GM12892 (cell line): ENCODE measurements around the gene HPS1.

ENCODE experiments used
- DNase-seq: peaks from one replicate; pipeline ENCODE4 v3.0.0; 2011; ENCODE audit not compliant: insufficient read length
- FAIRE-seq: peaks from 2 replicates; lab custom pipeline; 2011; peaks lifted over from hg19 to GRCh38; lab: Jason Lieb, UNC
- POLR2A ChIP-seq: IDR thresholded peaks from 2 replicates; pipeline ENCODE4 v1.6.1; 2011; ENCODE audit warnings: low read depth, low read length, control low read depth
- POLR2AphosphoS5 ChIP-seq: IDR thresholded peaks from 2 replicates; pipeline ENCODE4 v1.6.1; 2011; ENCODE audit warnings: low read depth, low read length, control low read depth
- TAF1 ChIP-seq: IDR thresholded peaks from 2 replicates; pipeline ENCODE4 v1.6.1; 2011; ENCODE audit warnings: low read depth, mild to moderate bottlenecking, control low read depth, low read length, borderline replicate concordance

The HPS1 gene

DNA sequence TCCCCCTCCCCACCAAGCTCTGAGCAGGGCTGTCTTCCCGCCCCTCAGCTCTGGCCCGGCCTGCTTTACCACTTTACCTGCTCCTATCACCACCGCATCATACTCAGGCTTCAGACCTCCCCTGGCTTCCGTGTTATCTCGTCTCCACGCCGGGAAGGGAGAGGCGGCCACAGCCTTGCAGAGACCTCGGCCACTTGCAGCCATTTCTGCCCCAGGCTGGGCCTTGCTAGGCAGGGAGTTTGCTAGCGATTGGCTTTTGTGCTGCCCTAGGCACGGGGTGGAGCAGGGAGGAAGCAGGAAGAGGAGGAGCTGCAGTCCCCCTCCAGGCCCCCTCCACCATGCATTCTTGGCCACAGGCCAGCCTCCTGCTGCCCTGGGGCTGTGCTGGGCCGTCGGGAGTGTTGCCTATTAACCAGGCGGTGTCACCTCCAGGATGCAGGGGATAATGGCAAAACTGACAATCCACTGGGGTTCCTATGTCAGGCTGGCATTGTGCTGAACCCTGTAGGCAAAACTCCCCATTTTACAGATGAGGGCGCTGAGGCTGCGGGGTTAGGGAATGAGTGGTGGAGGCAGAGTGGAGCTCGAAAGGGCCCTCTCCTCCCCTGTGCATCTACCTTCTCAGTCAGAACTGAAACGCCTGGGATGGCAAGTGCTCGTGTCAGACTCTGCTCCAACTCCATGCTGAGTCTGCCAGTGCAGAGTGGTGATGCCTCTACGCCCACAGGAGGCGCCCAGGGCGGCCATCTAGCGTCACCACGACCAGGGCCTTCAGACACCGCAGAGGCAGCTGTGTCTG, 31.6 kb downstream of the HPS1 start, which contains the start of gene PYROXD2:
TSS of gene PYROXD2 (minus strand) at position 251 of the 799 bp plus-strand sequence. CDS start at position 204, 47 bp downstream.
- FAIRE-seq = no peak
- DNase-seq = no peak
- TF ChIP-seq TAF1 (no peak), POLR2AphosphoS5 (no peak), POLR2A (no peak)

DNA sequence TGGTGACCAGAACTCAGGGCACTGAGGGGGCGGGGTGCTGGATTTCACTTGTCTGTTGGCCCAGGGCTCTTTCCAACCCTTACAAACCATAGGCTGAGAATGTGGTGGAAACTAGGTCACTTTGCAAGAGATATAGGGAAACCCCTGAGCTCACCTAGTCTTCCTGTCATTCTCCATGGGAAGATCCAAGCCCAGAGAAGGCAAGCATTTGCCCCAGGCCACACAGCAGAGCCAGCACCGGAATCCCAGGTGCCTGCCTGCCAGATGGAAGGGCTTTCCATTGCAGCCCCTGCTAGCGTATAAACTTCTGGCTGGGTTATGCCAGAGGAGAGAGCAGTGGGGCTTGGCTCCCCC, 32.2 kb downstream of the HPS1 start:
- FAIRE-seq (no peak), DNase-seq (no peak)
- TF ChIP-seq TAF1 (no peak), POLR2A (no peak), POLR2AphosphoS5 (no peak)

DNA sequence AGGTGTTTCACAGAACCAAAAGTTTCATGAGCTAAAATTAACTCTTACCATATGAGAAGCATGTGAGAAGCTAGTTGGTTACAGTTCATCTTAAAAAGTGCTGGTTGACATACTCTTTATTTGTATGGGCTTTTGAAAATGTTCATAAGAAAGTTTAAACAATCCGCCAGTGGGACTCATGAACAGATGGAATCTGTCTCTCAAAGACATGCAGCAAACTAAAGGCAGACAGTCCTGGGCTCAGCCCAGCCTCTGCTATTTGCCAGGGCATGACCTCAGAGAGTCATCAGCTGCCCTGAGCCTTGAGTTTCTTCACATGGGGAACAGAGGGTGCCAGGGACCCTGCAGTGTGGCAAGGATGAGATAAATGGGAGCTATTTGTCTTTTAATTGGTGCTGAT, 35.0 kb downstream of the HPS1 start:
- FAIRE-seq = no peak
- TF ChIP-seq POLR2A (no peak), POLR2AphosphoS5 (no peak), TAF1 (no peak)

DNA sequence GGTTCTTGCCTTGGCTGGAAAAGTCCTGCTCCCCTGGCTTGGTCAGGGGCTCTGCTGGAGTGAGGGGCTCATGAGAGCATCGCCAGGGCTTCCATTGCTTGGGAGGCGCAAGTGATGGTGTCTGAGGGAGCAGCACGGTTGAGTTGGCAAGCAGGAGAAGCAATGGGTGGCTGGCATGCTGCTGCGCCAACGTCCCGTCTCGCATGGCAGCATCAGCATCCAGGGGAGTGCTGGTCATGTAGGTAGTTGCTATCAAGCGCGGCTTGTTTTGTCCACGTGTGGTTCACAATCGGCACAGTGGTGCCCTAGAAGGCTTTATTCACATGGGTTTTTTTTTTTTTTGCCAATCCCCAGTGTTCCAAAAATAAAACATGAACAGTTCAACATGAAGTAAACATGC, 35.6 kb downstream of the HPS1 start:
- DNase-seq (no peak), FAIRE-seq (no peak)
- TF ChIP-seq POLR2AphosphoS5 (no peak), POLR2A (no peak), TAF1 (no peak)

More for the DNA sequence above, 35.0 kb downstream of the HPS1 start:
- DNase-seq = no peak

DNA sequence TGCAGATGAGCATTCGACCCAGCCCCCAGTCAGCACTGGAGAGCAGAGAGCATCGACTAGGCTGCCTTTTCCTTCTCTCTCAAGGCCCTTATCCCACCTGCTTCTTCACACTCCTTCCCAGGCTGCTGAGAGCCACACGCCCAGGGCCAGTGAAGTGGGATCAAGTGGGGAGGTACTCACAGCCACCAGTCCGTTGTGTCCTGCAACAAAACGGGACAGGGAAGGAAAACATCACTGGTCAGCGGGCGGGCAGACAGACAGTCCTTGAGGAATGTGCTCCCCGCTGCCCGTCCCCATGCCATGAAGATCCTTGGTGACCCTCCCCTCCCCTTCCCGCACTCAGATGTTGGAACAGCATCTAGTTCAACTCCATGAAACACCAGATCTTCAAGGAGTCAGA, 36.0 kb downstream of the HPS1 start:
- no peak for FAIRE-seq
- no peak for DNase-seq
- TF ChIP-seq TAF1 = no peak
- TF ChIP-seq POLR2AphosphoS5 = no peak
- TF ChIP-seq POLR2A = no peak

DNA sequence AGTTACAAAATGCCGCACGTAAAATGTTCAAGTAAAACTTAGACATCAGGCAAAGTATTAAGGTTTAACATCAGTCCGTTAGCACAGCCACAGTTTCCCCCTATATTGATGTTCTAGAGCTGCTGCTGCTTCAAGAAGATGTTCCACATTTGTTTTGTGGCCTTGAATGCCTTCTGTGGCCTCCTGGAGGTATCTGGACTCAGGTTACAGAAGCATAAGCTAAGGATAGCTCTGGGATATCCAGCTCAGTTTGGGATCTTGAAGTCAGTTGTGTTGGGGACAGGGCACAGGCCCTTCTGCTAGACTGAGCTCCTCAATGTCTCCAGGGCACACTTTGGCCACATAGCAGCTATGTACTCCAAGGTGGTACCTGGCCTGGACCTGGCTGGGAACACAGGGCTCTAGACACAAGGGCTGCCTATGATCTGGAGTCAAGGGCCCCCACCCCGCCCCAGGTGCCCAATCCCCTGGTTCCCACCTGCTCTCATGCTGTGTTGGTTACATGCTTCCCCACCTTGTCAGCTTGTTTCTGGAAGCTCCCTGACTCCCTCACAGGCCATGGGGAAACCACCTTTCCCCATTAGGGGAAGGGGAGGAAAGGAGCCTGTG, 36.5 kb downstream of the HPS1 start:
- FAIRE-seq = no peak
- DNase-seq = no peak
- TF ChIP-seq POLR2A (no peak), TAF1 (no peak), POLR2AphosphoS5 (no peak)

DNA sequence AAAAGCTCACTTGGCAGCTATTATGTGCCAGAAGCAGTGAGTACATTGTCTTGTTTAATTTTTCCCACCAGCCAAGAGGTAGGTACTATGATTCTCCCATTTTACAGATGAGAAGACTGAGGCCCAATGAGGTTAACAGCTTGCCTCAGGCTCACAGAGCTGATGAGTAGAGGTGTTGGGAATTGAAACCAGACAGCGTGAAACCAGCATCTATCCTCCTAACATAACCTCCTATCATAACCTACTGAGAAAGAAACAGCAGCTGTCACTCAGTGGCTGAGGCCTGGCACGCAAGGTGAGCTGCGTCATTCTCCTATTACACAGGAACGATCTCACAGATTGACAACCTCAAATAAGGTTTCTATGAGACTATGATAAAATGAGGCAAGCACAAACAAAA, 37.9 kb downstream of the HPS1 start:
- DNase-seq = no peak
- FAIRE-seq = no peak
- TF ChIP-seq POLR2A = no peak
- TF ChIP-seq TAF1 = no peak
- no peak for TF ChIP-seq POLR2AphosphoS5

DNA sequence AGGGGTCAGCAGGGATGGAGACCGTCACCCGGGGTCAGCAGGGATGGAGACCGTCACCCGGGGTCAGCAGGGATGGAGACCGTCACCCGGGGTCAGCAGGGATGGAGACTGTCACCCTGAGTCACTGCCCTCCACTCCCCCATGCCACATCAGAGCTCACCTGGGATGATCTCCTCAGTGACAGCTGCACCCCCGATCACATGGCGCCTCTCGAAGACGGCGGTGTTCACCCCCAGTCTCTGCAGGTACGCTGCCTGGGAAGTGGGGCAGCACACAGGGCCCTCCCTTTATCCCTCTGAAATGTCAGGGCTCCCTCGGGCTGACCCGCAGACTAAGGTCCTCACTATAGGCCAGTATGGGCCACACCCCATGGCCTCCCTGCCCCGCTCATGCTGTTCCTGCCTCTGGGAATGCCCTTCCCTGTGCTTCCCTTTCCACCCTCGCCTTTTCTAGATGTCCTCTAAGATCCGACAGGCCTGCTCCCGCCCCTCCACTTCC, 38.9 kb downstream of the HPS1 start:
- TF ChIP-seq TAF1 (no peak), POLR2AphosphoS5 (no peak), POLR2A (no peak)
- FAIRE-seq = no peak
- DNase-seq = no peak

DNA sequence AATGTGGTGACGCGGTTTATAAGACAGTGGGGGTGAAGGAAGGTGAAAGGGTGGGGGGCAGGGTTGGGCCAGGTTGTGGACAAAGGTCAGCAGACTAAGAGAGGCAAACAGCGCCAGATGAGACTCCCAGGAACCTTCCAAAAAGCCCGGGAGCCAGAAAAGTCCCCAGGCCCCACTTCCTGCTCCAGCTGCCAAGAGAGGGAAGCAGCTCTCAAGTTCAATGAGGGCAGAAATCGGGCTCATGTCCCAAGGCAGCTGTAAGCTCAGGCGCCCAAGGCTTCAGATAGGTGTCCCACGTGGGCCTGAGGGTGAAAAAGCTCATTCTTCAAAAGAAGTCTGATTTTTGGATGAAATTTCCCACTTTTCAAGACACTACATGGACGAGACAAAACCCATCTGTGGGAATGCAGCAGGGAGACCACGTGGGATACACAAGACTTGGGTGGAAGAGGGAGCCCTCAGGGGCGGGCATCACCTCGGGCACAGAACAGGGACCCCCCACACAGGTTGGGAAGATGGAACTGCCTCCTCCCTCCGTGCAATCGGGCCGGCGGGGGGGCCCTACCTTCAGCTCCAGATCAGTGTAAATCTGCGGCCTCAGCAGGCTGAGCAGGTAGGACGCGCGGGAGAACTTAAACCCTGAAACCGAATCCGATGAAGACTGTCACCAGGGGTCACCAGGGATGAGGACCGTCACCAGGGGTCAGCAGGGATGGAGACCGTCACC, 39.6 kb downstream of the HPS1 start:
- FAIRE-seq (no peak), DNase-seq (no peak)
- TF ChIP-seq POLR2A = no peak
- no peak for TF ChIP-seq TAF1
- TF ChIP-seq POLR2AphosphoS5 = no peak

DNA sequence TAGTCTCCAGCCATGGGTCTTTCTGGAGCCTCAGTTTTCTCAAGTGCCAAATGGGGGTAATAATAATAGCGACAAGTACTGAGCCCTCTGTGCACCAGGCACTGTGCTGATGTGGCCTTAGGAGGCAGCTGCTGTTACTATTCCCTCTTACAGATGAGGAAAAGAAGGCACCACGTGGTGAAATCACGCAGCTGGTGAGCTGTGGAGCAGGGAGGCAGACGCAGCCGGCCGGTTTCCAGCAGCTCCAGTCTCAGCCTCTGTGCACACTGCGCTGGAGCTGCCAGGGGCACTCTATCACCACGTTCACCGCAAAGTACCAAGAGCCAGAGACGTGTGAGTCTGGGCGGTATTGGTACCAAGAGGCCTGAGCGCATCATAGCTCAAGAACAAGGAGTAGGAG, 41.3 kb downstream of the HPS1 start:
- no peak for TF ChIP-seq POLR2A
- TF ChIP-seq POLR2AphosphoS5 = no peak
- no peak for TF ChIP-seq TAF1
- FAIRE-seq (no peak), DNase-seq (no peak)
